HepG2 (cell line): Measurements from ENCODE around the gene CKS2. TPM values are rescaled to one million over a fixed set of nuclear protein-coding genes. Genes with fewer than 3 reads are reported as not detected.

Experiments used
- DPF2 ChIP-seq: sonication (generic); formaldehyde crosslinking; IDR thresholded peaks from 2 replicates; pipeline ENCODE4 v1.4.0; 2020; ENCODE audit warnings: mild to moderate bottlenecking, low read depth, missing genetic modification reagents, borderline replicate concordance
- JUNB ChIP-seq: sonication (generic); formaldehyde crosslinking; IDR thresholded peaks from 2 replicates; pipeline ENCODE4 v1.8.0; 2022; ENCODE audit warnings: missing genetic modification reagents, mild to moderate bottlenecking, borderline replicate concordance
- KLF16 ChIP-seq, 2 experiments: sonication (generic) in 1 of 2; formaldehyde crosslinking in 1 of 2; IDR thresholded peaks; 2 replicates each; pipeline versions ENCODE4 v1.6.1 to v1.8.0; 2016 to 2023; ENCODE audit warnings: missing genetic modification reagents in 2 of 2, missing compliant biosample characterization in 1 of 2
- MTF2 ChIP-seq: sonication (generic); formaldehyde crosslinking; IDR thresholded peaks from 2 replicates; pipeline ENCODE4 v1.5.0; 2020; ENCODE audit warnings: missing genetic modification reagents, borderline replicate concordance
- POGZ ChIP-seq: sonication (generic); formaldehyde crosslinking; IDR thresholded peaks from 2 replicates; pipeline ENCODE4 v1.4.0; 2020; ENCODE audit warnings: mild to moderate bottlenecking, missing genetic modification reagents
- RARA ChIP-seq: IDR thresholded peaks from 2 replicates; pipeline ENCODE4 v1.6.1; 2016; ENCODE audit warnings: missing genetic modification reagents, missing compliant biosample characterization
- SALL1 ChIP-seq: sonication (generic); formaldehyde crosslinking; IDR thresholded peaks from 2 replicates; pipeline ENCODE4 v1.8.0; 2022; ENCODE audit warnings: mild to moderate bottlenecking, missing genetic modification reagents
- SP1 ChIP-seq, 2 experiments: fragments of 450-650 bp in 1 of 2; sonication (generic) in 1 of 2; formaldehyde crosslinking in 1 of 2; IDR thresholded peaks; 2 replicates each; pipeline versions ENCODE4 v1.4.0 to v1.6.1; 2016 to 2020; ENCODE audit warnings: missing genetic modification reagents in 1 of 2
- TEAD2 ChIP-seq: sonication (generic); formaldehyde crosslinking; IDR thresholded peaks from 2 replicates; pipeline ENCODE4 v1.9.0; 2021; ENCODE audit warnings: missing genetic modification reagents
- TOPORS ChIP-seq: sonication (generic); formaldehyde crosslinking; IDR thresholded peaks from 2 replicates; pipeline ENCODE4 v1.8.0; 2023; ENCODE audit warnings: mild to moderate bottlenecking, missing genetic modification reagents
- ZNF326 ChIP-seq: sonication (generic); formaldehyde crosslinking; IDR thresholded peaks from 2 replicates; pipeline ENCODE4 v1.4.0; 2020; ENCODE audit warnings: missing genetic modification reagents, borderline replicate concordance
- ZNF547 ChIP-seq: sonication (generic); formaldehyde crosslinking; IDR thresholded peaks from 2 replicates; pipeline ENCODE4 v1.5.1; 2020; ENCODE audit warnings: mild to moderate bottlenecking, missing genetic modification reagents
- ZNF709 ChIP-seq: sonication (generic); formaldehyde crosslinking; IDR thresholded peaks from 2 replicates; pipeline ENCODE4 v1.5.0; 2020; ENCODE audit warnings: mild to moderate bottlenecking, missing genetic modification reagents
- ZNF761 ChIP-seq: sonication (generic); formaldehyde crosslinking; conservative IDR thresholded peaks from 2 replicates; pipeline ENCODE4 v1.4.0; 2020; ENCODE audit warnings: mild to moderate bottlenecking, missing genetic modification reagents
- polyA plus RNA-seq, 8 experiments: library from polyadenylated mRNA; depleted of rRNA in 3 of 8; stranded (reverse) in 7 of 8; unstranded in 1 of 8; fragments of >200 nt; fragmentation: Illumina TruSeq in 4 of 8; extraction: Trizol in 4 of 8; gene quantifications; 2 replicates each; pipeline versions ENCODE4 v1.2.1 to v1.2.3, GENCODE V29; 2011 to 2016; ENCODE audit warnings: low read depth in 4 of 8, missing spikeins in 1 of 8, mixed read lengths in 1 of 8; ENCODE audit not compliant: insufficient read depth in 1 of 8
- total RNA-seq, 5 experiments: library from RNA; depleted of rRNA; stranded (reverse); fragments of >200 nt; fragmentation: Illumina TruSeq; extraction: Trizol; gene quantifications; 2 replicates each; pipeline ENCODE4 v1.2.3, GENCODE V29; 2016; ENCODE audit warnings: low read depth in 1 of 5
- TF ChIP-seq, protein P1 (sequence below): IDR thresholded peaks from 2 replicates; pipeline ENCODE4 v1.6.1; 2016; ENCODE audit warnings: missing compliant biosample characterization, missing genetic modification reagents, borderline replicate concordance
- TF ChIP-seq, protein P2 (sequence below): sonication (generic); formaldehyde crosslinking; IDR thresholded peaks from 2 replicates; pipeline ENCODE4 v1.8.1; 2023; ENCODE audit warnings: mild to moderate bottlenecking, moderate library complexity, missing genetic modification reagents
- TF ChIP-seq, protein P3 (sequence below): sonication (generic); formaldehyde crosslinking; IDR thresholded peaks from 2 replicates; pipeline ENCODE4 v1.5.1; 2020; ENCODE audit warnings: missing genetic modification reagents, mild to moderate bottlenecking, borderline replicate concordance
- TF ChIP-seq, protein P4 (sequence below): sonication (generic); formaldehyde crosslinking; IDR thresholded peaks from 2 replicates; pipeline ENCODE4 v1.8.1; 2023; ENCODE audit warnings: missing genetic modification reagents, inconsistent platforms, borderline replicate concordance
- TF ChIP-seq, protein P5 (sequence below), 2 experiments: sonication (generic) in 1 of 2; formaldehyde crosslinking in 1 of 2; IDR thresholded peaks; 2 replicates each; pipeline versions ENCODE4 v1.4.0 to v1.6.1; 2018 to 2020; ENCODE audit warnings: missing genetic modification reagents in 2 of 2, borderline replicate concordance in 1 of 2, low read depth in 1 of 2, mild to moderate bottlenecking in 1 of 2, missing biosample characterization in 1 of 2

The CKS2 gene
- total and polyA plus RNA-seq, 2 of the 13 experiments (the other 11 are each of a cell fraction or from before 2014, with no cell fraction given): 251 to 317 TPM

DNA sequence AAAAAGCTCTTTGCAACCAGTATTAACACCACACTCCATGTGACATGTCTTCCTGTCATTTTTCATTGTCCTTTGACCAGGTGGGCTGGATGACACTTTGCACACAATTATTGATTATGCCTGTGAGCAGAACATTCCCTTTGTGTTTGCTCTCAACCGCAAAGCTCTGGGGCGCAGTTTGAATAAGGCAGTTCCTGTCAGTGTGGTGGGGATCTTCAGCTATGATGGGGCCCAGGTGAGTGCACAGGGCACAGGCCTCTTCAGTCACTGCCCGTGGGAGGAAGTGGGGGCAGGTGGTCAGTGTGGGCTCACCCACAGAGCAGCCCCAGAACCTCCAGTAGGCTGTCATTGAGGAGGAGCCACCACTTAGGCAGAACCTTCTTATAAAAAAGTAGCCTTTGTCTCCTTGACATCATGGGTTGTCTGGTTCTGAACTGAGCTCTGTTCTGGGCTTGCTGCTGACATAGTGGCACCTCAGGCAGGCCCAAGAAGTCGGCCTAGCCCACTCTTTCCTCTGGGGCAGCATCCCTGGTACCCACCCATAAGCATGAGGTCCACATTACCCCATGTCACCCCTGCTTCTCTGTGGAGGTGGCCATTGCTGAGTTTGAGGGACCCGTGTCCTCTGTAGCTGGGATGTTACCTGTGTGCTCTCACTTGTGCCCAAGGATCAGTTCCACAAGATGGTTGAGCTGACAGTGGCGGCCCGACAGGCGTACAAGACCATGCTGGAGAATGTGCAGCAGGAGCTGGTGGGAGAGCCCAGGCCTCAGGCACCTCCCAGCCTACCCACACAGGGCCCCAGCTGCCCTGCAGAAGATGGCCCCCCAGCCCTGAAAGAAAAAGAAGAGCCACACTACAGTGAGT, 46.6 kb downstream of the CKS2 start (continued):
- TF ChIP-seq, protein P1, sequence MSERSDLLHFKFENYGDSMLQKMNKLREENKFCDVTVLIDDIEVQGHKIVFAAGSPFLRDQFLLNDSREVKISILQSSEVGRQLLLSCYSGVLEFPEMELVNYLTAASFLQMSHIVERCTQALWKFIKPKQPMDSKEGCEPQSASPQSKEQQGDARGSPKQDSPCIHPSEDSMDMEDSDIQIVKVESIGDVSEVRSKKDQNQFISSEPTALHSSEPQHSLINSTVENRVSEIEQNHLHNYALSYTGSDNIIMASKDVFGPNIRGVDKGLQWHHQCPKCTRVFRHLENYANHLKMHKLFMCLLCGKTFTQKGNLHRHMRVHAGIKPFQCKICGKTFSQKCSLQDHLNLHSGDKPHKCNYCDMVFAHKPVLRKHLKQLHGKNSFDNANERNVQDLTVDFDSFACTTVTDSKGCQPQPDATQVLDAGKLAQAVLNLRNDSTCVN (CRISPR knock-in tag): peak; percentile 63; the same call in 1 of the 2 replicates
- TF ChIP-seq POGZ (peak; percentile 91), RARA (CRISPR knock-in tag) (peak; percentile 89), DPF2 (CRISPR knock-in tag) (peak; percentile 97), MTF2 (CRISPR knock-in tag) (no peak), TEAD2 (no peak), KLF16 (CRISPR knock-in tag; IDR thresholded peaks at IDR 0.05) (peak in 1 of 2 experiments; percentile 86; a peak in 2 of 4 replicates), ZNF709 (CRISPR knock-in tag) (peak; percentile 67), JUNB (CRISPR knock-in tag) (peak; percentile 75; the same call in 1 of the 2 replicates), ZNF547 (0 out of 2 replicates have a peak, but pooled peaks have one; percentile 26), ZNF761 (CRISPR knock-in tag) (no peak), ZNF326 (CRISPR knock-in tag) (no peak), SALL1 (CRISPR knock-in tag) (peak; percentile 100), TOPORS (peak; percentile 88), SP1 (IDR thresholded peaks at IDR 0.05) (no peak), SP1 (CRISPR knock-in tag; IDR thresholded peaks at IDR 0.05) (no peak)
- TF ChIP-seq, protein P2, sequence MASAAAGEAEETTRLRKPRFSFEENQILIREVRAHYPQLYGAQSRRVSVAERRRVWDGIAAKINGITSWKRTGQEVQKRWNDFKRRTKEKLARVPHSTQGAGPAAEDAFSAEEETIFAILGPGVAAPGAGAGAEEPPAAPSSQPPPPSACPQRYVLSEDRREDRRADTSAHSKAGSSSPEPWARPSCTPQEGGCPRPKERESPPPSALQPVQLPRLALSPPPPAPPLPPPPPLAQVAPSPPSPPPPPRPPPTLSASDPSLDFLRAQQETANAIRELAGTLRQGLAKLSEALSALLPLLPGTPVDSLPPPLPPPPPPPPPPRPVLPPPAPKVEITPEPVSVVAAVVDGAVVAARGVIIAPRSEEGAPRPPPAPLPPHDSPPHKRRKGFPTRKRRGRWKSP (CRISPR knock-in tag): peak; percentile 82; the same call in 1 of the 2 replicates
- TF ChIP-seq, protein P3, sequence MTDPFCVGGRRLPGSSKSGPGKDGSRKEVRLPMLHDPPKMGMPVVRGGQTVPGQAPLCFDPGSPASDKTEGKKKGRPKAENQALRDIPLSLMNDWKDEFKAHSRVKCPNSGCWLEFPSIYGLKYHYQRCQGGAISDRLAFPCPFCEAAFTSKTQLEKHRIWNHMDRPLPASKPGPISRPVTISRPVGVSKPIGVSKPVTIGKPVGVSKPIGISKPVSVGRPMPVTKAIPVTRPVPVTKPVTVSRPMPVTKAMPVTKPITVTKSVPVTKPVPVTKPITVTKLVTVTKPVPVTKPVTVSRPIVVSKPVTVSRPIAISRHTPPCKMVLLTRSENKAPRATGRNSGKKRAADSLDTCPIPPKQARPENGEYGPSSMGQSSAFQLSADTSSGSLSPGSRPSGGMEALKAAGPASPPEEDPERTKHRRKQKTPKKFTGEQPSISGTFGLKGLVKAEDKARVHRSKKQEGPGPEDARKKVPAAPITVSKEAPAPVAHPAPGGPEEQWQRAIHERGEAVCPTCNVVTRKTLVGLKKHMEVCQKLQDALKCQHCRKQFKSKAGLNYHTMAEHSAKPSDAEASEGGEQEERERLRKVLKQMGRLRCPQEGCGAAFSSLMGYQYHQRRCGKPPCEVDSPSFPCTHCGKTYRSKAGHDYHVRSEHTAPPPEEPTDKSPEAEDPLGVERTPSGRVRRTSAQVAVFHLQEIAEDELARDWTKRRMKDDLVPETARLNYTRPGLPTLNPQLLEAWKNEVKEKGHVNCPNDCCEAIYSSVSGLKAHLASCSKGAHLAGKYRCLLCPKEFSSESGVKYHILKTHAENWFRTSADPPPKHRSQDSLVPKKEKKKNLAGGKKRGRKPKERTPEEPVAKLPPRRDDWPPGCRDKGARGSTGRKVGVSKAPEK (CRISPR knock-in tag): peak; percentile 95; the same call in 1 of the 2 replicates
- TF ChIP-seq, protein P4, sequence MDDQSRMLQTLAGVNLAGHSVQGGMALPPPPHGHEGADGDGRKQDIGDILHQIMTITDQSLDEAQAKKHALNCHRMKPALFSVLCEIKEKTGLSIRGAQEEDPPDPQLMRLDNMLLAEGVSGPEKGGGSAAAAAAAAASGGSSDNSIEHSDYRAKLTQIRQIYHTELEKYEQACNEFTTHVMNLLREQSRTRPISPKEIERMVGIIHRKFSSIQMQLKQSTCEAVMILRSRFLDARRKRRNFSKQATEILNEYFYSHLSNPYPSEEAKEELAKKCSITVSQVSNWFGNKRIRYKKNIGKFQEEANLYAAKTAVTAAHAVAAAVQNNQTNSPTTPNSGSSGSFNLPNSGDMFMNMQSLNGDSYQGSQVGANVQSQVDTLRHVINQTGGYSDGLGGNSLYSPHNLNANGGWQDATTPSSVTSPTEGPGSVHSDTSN: no peak
- TF ChIP-seq, protein P5, sequence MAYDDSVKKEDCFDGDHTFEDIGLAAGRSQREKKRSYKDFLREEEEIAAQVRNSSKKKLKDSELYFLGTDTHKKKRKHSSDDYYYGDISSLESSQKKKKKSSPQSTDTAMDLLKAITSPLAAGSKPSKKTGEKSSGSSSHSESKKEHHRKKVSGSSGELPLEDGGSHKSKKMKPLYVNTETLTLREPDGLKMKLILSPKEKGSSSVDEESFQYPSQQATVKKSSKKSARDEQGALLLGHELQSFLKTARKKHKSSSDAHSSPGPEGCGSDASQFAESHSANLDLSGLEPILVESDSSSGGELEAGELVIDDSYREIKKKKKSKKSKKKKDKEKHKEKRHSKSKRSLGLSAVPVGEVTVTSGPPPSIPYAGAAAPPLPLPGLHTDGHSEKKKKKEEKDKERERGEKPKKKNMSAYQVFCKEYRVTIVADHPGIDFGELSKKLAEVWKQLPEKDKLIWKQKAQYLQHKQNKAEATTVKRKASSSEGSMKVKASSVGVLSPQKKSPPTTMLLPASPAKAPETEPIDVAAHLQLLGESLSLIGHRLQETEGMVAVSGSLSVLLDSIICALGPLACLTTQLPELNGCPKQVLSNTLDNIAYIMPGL (CRISPR knock-in tag; IDR thresholded peaks at IDR 0.05; ENCODE audit: borderline replicate concordance in 1 of 2, low read depth in 1 of 2): peak in 1 of 2 experiments; percentile 68; a peak in 1 of 4 replicates
